GM21360 (cell line): Measurements from ENCODE around the gene CDC20.
A peak's percentile ranks its signal among the peaks of the same experiment; 100 is the strongest.
"Not testable (repeated sequence)": the region's sequence is repeated elsewhere in the genome, so short reads cannot be mapped to it uniquely, and the experiment has no call there.

Source experiments
- ATAC-seq: cut with Tn5 transposase; IDR thresholded peaks from one replicate; pipeline ENCODE4 v1.9.1; 2021; ENCODE audit warnings: mild to moderate bottlenecking, moderate library complexity; ENCODE audit not compliant: unreplicated experiment

The CDC20 gene

GRCh38 chr1:43377831-43378230, 19.1 kb downstream of the CDC20 start:
- no peak for ATAC-seq

GRCh38 chr1:43379476-43379875, 20.7 kb downstream of the CDC20 start:
- ATAC-seq, result no peak

- no peak for ATAC-seq
Observed at GRCh38 chr1:43381612-43382011, 22.8 kb downstream of the CDC20 start.

- ATAC-seq, result no peak
Observed at GRCh38 chr1:43382027-43382779, 23.4 kb downstream of the CDC20 start.

- ATAC-seq, result no peak
Observed at GRCh38 chr1:43383449-43383848, 24.7 kb downstream of the CDC20 start.

GRCh38 chr1:43386676-43387075, 27.9 kb downstream of the CDC20 start:
- no peak for ATAC-seq

GRCh38 chr1:43387976-43388599, 29.3 kb downstream of the CDC20 start:
- ATAC-seq, result no peak

GRCh38 chr1:43388613-43389012, 29.8 kb downstream of the CDC20 start:
- no peak for ATAC-seq

- ATAC-seq, result peak; percentile 78
Observed at GRCh38 chr1:43389326-43390313, 30.8 kb downstream of the CDC20 start, which contains the start of the genes MED8 and SZT2. TSS of gene MED8 (minus strand) at chr1:43389800. CDS start at chr1:43389764, 36 bp downstream. TSS of gene SZT2 (plus strand) at chr1:43389899. CDS start at chr1:43389969, 70 bp downstream.

GRCh38 chr1:43392702-43393101, 33.9 kb downstream of the CDC20 start:
- ATAC-seq, result no peak

GRCh38 chr1:43395523-43395922, 36.7 kb downstream of the CDC20 start:
- ATAC-seq, result no peak

- ATAC-seq, result no peak
Observed at GRCh38 chr1:43396059-43396458, 37.3 kb downstream of the CDC20 start.

- ATAC-seq, result no peak
Observed at GRCh38 chr1:43398227-43398626, 39.4 kb downstream of the CDC20 start.

- not testable (repeated sequence) for ATAC-seq
Observed at GRCh38 chr1:43400441-43400840, 41.7 kb downstream of the CDC20 start.

- no peak for ATAC-seq
Observed at GRCh38 chr1:43402089-43402865, 43.5 kb downstream of the CDC20 start.

- ATAC-seq, result no peak
Observed at GRCh38 chr1:43404353-43404752, 45.6 kb downstream of the CDC20 start.

GRCh38 chr1:43405219-43405875, 46.6 kb downstream of the CDC20 start:
- no peak for ATAC-seq

- ATAC-seq, result no peak
Observed at GRCh38 chr1:43405876-43406234, 47.1 kb downstream of the CDC20 start.

GRCh38 chr1:43410571-43410970, 51.8 kb downstream of the CDC20 start:
- ATAC-seq, result no peak
